Caco-2 (cell line): Measurements from ENCODE around the gene ANTKMT. TPM values are rescaled to one million over a fixed set of nuclear protein-coding genes. Genes with fewer than 3 reads are reported as not detected.

Source experiments
- BruUV-seq: library from RNA; stranded (reverse); fragments of 400-500 nt; replicated peaks from 2 replicates; lab custom pipeline; 2021; lab: Mats Ljungman, UMichigan
- CTCF ChIA-PET: fragments of 300-600 bp; sonication (Branson Sonifier 250); formaldehyde crosslinking; loops from one replicate; lab custom pipeline; 2022; ENCODE audit warnings: antibody characterized with exemption; lab: Charles Lee
- POLR2A ChIA-PET: fragments of 300-600 bp; sonication (Branson Sonifier 250); formaldehyde crosslinking; loops from one replicate; lab custom pipeline; 2022; ENCODE audit warnings: antibody characterized with exemption; lab: Charles Lee
- DNase-seq, 2 experiments: peaks; one replicate each; pipeline versions ENCODE4 v3.0.0 to v3.0.0-alpha.2; 2020 to 2022
- H3K27me3 ChIP-seq: replicated peaks from 2 replicates; pipeline ENCODE4 v1.6.0; 2011; ENCODE audit warnings: low read length; ENCODE audit not compliant: control insufficient read depth, insufficient read depth
- H3K36me3 ChIP-seq: 2 replicates; pipeline ENCODE4 v1.5.1; 2011; ENCODE audit warnings: low read length; ENCODE audit not compliant: control insufficient read depth, insufficient read depth
- H3K4me1 ChIP-seq: fragments of 250-450 bp; sonication (Bioruptor Pico); 2 replicates; pipeline ENCODE4 v1.5.1; 2020; ENCODE audit warnings: mild to moderate bottlenecking
- H3K4me3 ChIP-seq: 2 replicates; pipeline ENCODE4 v1.5.1; 2011; ENCODE audit warnings: low read depth, mild to moderate bottlenecking, control low read depth, low read length
- H3K9me3 ChIP-seq: fragments of 250-450 bp; sonication (Bioruptor Pico); 2 replicates; pipeline ENCODE4 v1.5.1; 2020; ENCODE audit warnings: mild to moderate bottlenecking, moderate library complexity
- H3K27ac Mint-ChIP-seq: one replicate; pipeline ENCODE4 v1.8.0; 2022; ENCODE audit warnings: mixed read lengths; ENCODE audit not compliant: unreplicated experiment
- H3K27me3 Mint-ChIP-seq: one replicate; pipeline ENCODE4 v1.8.0; 2022; ENCODE audit warnings: mixed read lengths; ENCODE audit not compliant: insufficient read depth, unreplicated experiment
- H3K36me3 Mint-ChIP-seq: one replicate; pipeline ENCODE4 v1.8.0; 2022; ENCODE audit warnings: mild to moderate bottlenecking, mixed read lengths; ENCODE audit not compliant: insufficient read depth, unreplicated experiment
- H3K4me1 Mint-ChIP-seq: one replicate; pipeline ENCODE4 v1.8.0; 2022; ENCODE audit warnings: low read depth, mixed read lengths; ENCODE audit not compliant: unreplicated experiment
- H3K4me3 Mint-ChIP-seq: one replicate; pipeline ENCODE4 v1.8.0; 2022; ENCODE audit warnings: mild to moderate bottlenecking, moderate library complexity, mixed read lengths; ENCODE audit not compliant: unreplicated experiment
- H3K9me3 Mint-ChIP-seq: one replicate; pipeline ENCODE4 v1.8.0; 2022; ENCODE audit warnings: mixed read lengths; ENCODE audit not compliant: unreplicated experiment
- CTCF ChIP-seq, 2 experiments: fragments of 200-600 bp in 1 of 2; IDR thresholded peaks; 1 replicate in 1 of 2; 2 replicates in 1 of 2; pipeline versions ENCODE4 v1.5.1 to v1.8.0; 2011 to 2022; ENCODE audit warnings: antibody characterized with exemption in 1 of 2, control low read depth in 1 of 2, inconsistent platforms in 1 of 2, low read depth in 1 of 2, low read length in 1 of 2, mild to moderate bottlenecking in 1 of 2, moderate library complexity in 1 of 2; ENCODE audit not compliant: insufficient read depth in 1 of 2, severe bottlenecking in 1 of 2, unreplicated experiment in 1 of 2
- intact Hi-C: fragments of 100-400 bp; cut with micrococcal nuclease; formaldehyde crosslinking; loops from one replicate; pipeline ENCODE4 v1.10.0; 2022; ENCODE audit not compliant: unreplicated experiment
- total RNA-seq: library from RNA; stranded (reverse); gene quantifications from 2 replicates; pipeline ENCODE4 v1.2.3, GENCODE V29; 2022

The ANTKMT gene
- total RNA-seq, 1 experiment from 2014 or later: 42.6 TPM

- peaks cover 29% of the 10 kb centered on the region for H3K4me1 ChIP-seq
- intact Hi-C loops: no loop called here
- Mint-ChIP-seq H3K4me3 (peak overlapping the region; percentile 73), H3K27me3 (no peaks in the 10 kb centered on the region), H3K4me1 (no peaks in the 10 kb centered on the region), H3K27ac (peak overlapping the region; percentile 39), H3K36me3 (peaks cover 10% of the 10 kb centered on the region), H3K9me3 (no peaks in the 10 kb centered on the region)
- peak in 1 of 2 experiments; percentile 64 for DNase-seq
- peak overlapping the region; percentile 86 for H3K4me3 ChIP-seq
- BruUV-seq: no TSS peak
- POLR2A ChIA-PET: interaction anchor here (0.9 to 2.4 kb wide), 4 partner anchors 8 to 68 kb away, joined by 3 to 12 read pairs (median 5); partner anchors contain the start of genes CHTF18 and RPUSD1
- H3K36me3 ChIP-seq: no peaks in the 10 kb centered on the region
- H3K27me3 ChIP-seq: no peaks in the 10 kb centered on the region
- no peak for TF ChIP-seq CTCF (IDR thresholded peaks at IDR 0.05; ENCODE audit: insufficient read depth in 1 of 2, low read depth in 1 of 2, low read length in 1 of 2, severe bottlenecking in 1 of 2, unreplicated experiment in 1 of 2)
- CTCF ChIA-PET: interaction anchor here (0.6 to 1.7 kb wide), 5 partner anchors 8 to 335 kb away, joined by 3 to 13 read pairs (median 3); no protein-coding TSS in a partner anchor
- H3K9me3 ChIP-seq: no peaks in the 10 kb centered on the region
Observed at GRCh38 chr16:720447-720989, 428 bp upstream of the ANTKMT start.

DNA sequence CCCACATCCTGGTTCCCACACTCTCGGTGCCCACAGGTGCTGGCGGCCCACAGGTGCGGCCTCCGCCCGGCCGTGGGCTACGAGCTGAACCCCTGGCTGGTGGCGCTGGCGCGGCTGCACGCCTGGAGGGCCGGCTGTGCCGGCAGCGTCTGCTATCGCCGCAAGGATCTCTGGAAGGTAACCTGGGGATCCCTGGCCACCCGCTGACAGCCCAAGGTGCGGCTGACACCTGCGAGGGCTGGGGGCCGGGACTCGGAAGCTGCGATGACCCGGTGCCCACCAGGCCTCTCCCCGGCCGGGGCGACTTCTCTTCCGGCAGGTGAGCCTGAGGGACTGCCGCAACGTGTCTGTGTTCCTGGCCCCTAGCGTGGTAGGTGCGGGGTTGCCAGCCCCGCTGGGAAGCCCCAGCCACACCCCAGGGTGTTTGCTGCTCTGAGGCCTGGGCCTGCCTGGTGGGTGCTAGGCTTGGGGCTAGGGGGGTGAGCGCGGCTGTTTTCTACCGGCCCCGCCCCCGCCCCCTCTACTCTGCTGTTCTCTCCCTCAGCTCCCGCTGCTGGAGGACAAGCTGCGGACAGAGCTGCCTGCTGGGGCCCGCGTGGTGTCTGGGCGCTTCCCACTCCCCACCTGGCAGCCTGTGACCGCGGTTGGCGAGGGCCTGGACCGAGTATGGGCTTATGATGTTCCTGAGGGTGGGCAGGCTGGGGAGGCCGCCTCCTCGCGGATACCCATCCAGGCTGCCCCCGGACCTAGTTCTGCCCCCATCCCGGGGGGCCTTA, 1.0 kb downstream of the ANTKMT start:
- Mint-ChIP-seq H3K27me3 (no peaks in the 10 kb centered on the region), H3K36me3 (peaks cover 6% of the 10 kb centered on the region), H3K4me1 (no peaks in the 10 kb centered on the region), H3K27ac (no peak overlapping the region), H3K9me3 (no peaks in the 10 kb centered on the region), H3K4me3 (peak overlapping the region; percentile 16)
- H3K36me3 ChIP-seq: no peaks in the 10 kb centered on the region
- peak overlapping the region; percentile 86 for H3K4me3 ChIP-seq
- BruUV-seq: TSS peak; percentile 43
- no peak for DNase-seq
- no peak for TF ChIP-seq CTCF (IDR thresholded peaks at IDR 0.05; ENCODE audit: insufficient read depth in 1 of 2, low read depth in 1 of 2, low read length in 1 of 2, severe bottlenecking in 1 of 2, unreplicated experiment in 1 of 2)
- no peaks in the 10 kb centered on the region for H3K27me3 ChIP-seq
- H3K4me1 ChIP-seq: peaks cover 25% of the 10 kb centered on the region
- intact Hi-C loops: no loop called here
- no peaks in the 10 kb centered on the region for H3K9me3 ChIP-seq
- CTCF ChIA-PET: interaction anchor here (0.6 to 1.7 kb wide), 2 partner anchors 9 to 66 kb away, joined by 4 to 13 read pairs; partner anchors contain the start of genes CHTF18 and RPUSD1
- POLR2A ChIA-PET: interaction anchor here (0.6 to 2.4 kb wide), 10 partner anchors 10 to 66 kb away, joined by 3 to 12 read pairs (median 4); partner anchors contain the start of genes CHTF18, CIAO3, FBXL16 and RHBDL1

DNA sequence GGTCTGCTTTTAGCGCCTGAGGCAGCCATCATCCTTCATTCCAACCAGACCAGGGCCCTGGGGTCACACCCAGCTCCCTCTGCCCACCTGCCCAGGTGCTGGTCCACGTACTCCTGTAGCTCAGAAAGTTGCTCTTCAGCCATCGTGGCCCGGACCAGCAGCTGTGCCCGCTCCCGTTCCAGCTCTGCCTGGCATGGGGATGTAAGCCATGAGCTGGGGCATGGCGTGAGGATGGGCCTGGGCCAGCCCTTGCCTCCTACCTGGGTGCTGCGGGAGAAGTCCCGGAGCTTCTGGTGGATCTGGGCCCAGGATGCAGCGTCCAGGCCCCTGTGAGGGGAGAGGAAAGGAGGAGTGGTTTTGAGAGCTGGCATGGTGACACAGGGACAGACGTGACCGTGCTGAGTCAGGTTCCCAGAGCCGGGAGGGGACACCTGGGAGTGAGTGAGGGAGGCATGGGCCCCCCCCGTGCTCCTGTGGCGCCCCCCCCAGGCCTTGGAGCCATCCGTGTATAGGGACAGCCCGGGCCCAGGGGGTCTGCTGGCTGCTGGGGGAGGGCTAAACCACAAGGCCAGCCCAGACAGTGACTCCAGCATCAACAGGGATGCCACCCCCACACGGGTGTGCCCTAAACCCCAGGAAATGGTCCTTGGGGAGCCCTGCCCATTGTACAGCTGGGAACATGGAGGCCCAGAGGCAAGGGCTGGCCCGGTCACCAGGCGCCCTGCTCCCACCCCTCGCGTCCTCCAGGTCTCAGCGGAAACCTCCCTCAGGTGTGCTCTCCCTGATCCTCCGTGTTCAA, 2.1 kb downstream of the ANTKMT start:
- intact Hi-C loops: no loop called here
- Histone ChIP-seq H3K4me1 (peaks cover 25% of the 10 kb centered on the region), H3K36me3 (no peaks in the 10 kb centered on the region), H3K4me3 (no peak overlapping the region), H3K27me3 (no peaks in the 10 kb centered on the region), H3K9me3 (no peaks in the 10 kb centered on the region)
- no peak for DNase-seq
- POLR2A ChIA-PET: no interaction called here
- Mint-ChIP-seq H3K36me3 (peaks cover 6% of the 10 kb centered on the region), H3K9me3 (no peaks in the 10 kb centered on the region), H3K27ac (no peak overlapping the region), H3K4me3 (peak overlapping the region; percentile 24), H3K27me3 (no peaks in the 10 kb centered on the region), H3K4me1 (no peaks in the 10 kb centered on the region)
- TF ChIP-seq CTCF (IDR thresholded peaks at IDR 0.05; ENCODE audit: insufficient read depth in 1 of 2, low read depth in 1 of 2, low read length in 1 of 2, severe bottlenecking in 1 of 2, unreplicated experiment in 1 of 2): no peak
- BruUV-seq: no TSS peak
- CTCF ChIA-PET: no interaction called here
